ENCODE data around the gene TNIK.

The TNIK gene

GRCh38 chr3:171184372-171184771, 275.8 kb downstream of the TNIK start:
- DNase-seq = no peak

DNA sequence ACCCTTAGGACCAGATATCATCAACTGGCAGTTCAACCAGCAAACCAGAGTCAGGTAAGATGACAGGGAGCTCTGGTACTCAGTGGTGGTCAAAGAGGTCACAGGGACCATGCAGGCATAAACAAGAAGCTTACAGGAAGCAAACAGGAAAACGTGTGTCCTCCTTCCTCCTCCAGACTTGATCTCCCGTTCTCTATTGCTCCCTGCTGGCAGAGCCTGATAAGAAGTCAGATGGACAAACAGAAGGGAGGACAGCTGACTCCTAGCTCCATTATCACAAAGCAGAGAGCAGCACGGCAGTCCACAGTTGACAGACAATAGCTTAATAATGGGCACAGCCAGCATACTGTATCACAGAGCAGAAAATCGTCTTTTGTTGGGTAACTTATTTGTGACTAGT, 277.2 kb downstream of the TNIK start:
- no peak for DNase-seq

DNA sequence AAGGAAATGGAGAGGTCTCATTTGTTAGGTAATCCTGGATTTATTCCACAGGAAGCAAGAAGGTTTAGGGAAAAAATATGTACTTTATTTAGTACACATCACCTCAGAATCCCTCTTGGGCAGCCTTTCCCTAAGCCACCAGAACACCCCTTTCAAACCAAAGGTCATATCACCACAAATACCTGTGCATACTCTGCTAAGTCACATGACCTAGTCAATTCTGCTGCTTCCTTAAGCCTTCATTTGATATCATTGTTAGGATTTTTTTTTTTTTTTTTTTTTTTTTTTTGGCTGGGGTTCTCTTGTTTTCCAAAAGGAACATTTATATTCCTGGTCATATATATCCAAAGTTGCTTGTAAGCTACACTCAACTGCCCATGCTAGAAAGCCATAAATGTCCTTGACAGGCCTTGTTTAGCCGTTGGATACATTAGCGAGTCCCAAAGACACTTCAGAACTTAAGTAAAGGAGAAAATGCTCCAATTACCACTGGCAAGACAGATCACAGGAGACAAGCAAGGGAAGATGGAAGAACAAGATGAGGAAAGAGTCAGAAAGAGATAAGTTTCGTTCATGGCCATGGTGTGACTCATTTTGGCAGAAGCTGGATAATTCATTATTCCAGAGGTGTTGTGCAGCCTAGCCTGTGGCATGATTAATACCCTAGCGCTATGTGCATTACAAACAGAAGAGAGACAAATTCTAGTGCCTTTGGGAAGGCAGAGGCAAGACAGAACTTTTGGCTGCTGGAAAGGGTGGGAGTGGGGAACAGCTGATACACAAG, 278.1 kb downstream of the TNIK start:
- no peak for DNase-seq

- DNase-seq = no peak
These were observed 281.5 kb downstream of the TNIK start for GRCh38 chr3:171178714-171179113.

DNA sequence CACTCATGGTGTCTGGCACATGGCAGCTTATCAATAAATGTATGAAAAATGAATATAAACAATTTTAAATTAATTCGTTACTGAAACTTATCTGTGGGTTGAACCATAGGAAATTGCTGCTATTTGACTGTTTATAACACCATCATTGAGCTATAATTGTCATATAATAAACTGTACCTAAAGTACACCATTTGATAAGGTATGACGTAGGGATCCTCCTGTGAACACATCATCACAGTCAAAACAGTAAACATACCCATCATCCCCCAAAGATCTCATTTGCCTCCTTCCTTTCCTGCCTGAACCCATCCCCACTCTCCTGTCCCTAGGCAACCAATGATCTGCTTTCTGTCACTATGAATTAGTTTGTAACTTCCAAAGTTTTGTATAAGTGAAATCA, 282.7 kb downstream of the TNIK start:
- no peak for DNase-seq

- DNase-seq = no peak
These were observed 283.1 kb downstream of the TNIK start for GRCh38 chr3:171177056-171177455.

- no peak for DNase-seq
These were observed 283.8 kb downstream of the TNIK start for GRCh38 chr3:171176244-171176933.

- no peak for DNase-seq
These were observed 284.4 kb downstream of the TNIK start for GRCh38 chr3:171175741-171176234.

DNA sequence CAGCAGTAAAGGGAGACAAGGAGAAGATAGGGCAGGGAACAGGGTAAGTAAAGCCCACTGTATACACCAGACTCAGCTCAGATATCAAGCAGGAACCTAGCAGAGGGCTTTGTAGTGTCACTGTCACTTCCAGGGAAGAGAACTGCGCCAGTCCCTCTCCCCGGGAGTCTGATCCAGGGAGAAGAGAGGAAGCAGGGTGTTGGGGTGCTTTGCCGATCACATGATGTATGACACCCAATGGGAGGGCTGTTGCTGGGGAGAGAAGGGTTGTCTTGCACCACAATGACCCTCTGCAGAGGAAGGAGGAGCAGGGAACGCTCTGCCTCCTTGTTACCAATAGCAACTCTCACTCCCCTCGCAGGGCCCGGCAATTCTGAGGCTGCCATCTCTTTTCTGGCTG, 286.5 kb downstream of the TNIK start:
- DNase-seq = no peak

GRCh38 chr3:171172070-171172469, 288.1 kb downstream of the TNIK start:
- DNase-seq = no peak

GRCh38 chr3:171169866-171170265, 290.3 kb downstream of the TNIK start:
- no peak for DNase-seq

DNA sequence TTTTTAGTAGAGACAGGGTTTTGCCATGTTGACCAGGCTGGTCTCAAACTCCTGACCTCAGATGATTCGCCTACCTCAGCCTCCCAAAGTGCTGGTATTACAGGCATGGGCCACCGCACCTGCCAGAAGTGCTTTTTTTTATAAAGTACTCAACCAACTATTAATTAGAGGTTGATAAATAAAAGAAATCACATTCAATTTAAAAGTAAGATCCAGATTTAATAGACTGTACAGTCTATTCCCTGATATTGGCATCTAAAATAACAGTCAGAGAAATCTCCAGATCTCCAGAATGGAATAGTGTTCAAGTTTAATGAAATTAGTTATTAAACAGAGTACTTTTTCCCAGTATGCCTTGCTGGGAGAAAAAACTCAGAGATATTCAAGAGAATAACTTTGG, 290.8 kb downstream of the TNIK start:
- no peak for DNase-seq

DNA sequence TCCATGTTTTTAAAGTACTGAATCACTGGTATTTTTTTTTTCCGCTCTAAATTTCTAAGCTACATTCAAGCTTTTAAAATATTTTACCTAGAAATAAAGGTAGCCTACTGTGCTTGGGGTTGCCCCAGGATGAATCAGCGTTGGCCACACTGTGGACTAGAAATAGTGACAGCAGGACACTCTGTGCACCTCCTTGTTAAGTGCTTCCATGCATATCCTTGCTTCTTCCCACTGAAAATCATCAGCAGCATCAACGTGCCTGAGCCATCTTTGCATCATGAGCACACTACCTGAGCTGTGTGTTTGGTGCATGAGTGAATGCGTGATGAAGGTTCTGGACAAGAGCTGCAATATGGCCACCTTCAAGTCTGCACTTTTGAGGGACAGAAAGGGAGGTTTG, 291.7 kb downstream of the TNIK start:
- DNase-seq = no peak

DNA sequence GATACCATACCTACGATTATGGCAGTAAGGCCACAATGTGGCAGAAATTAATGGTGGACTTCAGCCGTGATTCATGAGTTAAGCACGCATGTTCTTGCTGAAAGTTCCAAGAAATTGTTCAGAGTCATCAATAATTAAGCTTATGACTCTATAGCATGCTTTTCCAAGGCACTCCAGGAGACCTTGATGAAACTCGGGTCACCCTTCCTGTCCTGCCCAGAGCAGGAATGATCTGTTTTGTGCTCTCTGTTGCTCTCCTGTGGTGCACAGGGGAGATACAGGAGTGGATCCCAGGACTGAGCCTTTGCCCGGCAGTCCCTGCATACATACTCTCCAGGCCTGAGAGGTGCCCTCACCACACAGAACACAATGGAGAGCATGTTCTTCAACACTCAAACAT, 292.1 kb downstream of the TNIK start:
- DNase-seq = no peak

- no peak for DNase-seq
These were observed 294.2 kb downstream of the TNIK start for GRCh38 chr3:171165983-171166382.

DNA sequence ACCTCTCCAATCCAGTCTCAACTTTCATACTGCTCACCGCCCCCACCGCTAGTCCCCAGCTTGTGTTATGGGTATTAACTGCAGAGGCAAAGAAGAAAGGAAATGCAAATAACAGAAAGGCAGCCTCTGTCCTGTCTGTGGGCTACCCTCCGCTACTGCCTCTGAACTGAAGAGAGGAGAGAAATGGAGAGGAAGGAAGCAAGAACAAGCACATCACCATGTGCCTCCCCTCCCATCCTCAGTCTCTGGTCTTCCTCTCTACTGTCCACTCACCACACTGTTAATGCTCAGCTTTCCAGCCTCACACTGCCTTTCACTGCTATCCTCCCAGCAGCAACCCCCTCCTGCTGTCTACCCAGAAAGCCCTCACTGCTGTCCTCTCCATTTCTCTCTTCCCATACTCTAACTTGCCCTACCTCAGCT, 294.7 kb downstream of the TNIK start:
- no peak for DNase-seq

- DNase-seq = no peak
These were observed 296.1 kb downstream of the TNIK start for GRCh38 chr3:171164067-171164465.

DNA sequence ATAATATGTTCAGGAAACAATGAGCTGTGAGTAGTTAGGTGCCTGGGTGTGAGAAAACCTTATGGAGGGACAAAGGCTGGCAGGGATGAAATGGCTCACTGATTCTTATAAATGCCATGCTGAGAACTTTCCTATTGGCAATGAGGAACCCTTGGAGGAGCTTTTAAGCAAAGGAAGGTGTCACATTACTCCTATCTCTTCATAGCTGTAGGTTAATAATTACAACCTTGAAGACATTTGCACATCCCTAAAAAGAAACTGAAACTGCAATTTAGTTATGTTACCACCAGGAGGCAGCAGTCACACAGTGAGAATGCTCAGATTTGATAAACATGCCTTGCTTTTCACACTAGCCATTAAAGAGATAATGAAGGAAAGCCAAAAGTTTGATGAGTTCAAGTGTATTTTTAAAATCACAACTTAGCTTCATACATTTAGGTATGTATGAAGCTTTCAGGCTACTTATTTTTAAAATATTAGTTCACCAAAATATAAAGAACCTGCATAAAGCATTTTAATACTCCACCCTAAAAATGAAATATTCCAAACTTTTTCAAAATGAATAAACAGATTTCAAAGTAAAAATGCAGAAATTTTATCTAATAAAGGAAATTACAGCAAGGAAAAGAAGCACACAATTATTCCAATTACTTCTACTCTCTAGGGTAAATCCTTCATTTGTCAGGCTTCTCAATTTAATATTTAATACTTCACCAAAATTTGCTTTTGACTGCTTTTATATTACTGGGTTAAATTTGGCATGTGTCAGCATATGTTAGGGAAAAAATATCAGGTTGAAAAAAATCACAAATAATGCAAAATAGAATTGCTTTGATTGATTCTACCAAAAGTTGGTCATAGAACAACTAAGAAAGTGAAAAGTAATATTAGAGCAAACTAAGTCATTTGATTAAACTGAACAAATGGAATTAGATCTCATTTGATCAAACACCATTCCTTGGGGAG, 296.8 kb downstream of the TNIK start:
- DNase-seq = no peak

DNA sequence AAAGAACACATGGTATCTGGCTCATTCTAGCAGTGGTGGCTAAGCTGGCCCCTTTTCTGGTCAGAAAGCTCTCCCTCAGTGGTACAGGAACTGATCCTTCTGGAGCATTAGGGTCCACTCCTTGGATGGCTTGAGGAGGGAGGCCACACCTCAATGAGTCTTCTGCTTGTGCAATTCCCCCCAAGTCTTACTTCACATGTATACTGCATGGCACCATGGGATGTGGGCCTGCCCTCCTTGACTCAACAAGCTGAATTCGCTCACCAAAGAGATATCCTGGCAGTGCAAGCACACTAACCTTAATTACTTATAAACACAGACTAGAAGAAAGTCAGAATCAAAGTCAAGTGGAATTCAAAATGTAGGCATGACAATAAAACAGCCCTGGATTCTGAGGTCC, 299.9 kb downstream of the TNIK start:
- DNase-seq = no peak

- no peak for DNase-seq
These were observed 300.4 kb downstream of the TNIK start for GRCh38 chr3:171159822-171160157.

- DNase-seq = no peak
These were observed 301.0 kb downstream of the TNIK start for GRCh38 chr3:171159024-171159821.

- DNase-seq = no peak
These were observed 302.2 kb downstream of the TNIK start for GRCh38 chr3:171157980-171158379.

GRCh38 chr3:171157286-171157685, 302.9 kb downstream of the TNIK start:
- no peak for DNase-seq
